Smooth muscle cell (in vitro differentiated cells): ENCODE results near the gene HAND1. TPM values are rescaled to one million over a fixed set of nuclear protein-coding genes. Genes with fewer than 3 reads are reported as not detected.

Source experiments
- DNase-seq: peaks from one replicate; lab custom pipeline; 2025; ENCODE audit not compliant: unreplicated experiment; lab: John Stamatoyannopoulos, UW
- H2AFZ ChIP-seq: fragments of 200-600 bp; sonication (generic); 2 replicates; pipeline ENCODE4 v1.6.0; 2016; ENCODE audit warnings: antibody characterized with exemption, low read depth, mild to moderate bottlenecking
- H3F3A ChIP-seq: fragments of 200-600 bp; sonication (generic); 2 replicates; pipeline ENCODE4 v1.6.0; 2017; ENCODE audit warnings: antibody characterized with exemption, low read depth
- H3K27ac ChIP-seq: fragments of 200-600 bp; sonication (generic); 2 replicates; pipeline ENCODE4 v1.5.1; 2016; ENCODE audit warnings: low read depth, mild to moderate bottlenecking
- H3K27me3 ChIP-seq: fragments of 200-600 bp; sonication (generic); 2 replicates; pipeline ENCODE4 v1.6.1; 2016; ENCODE audit warnings: low read depth, mild to moderate bottlenecking
- H3K36me3 ChIP-seq: fragments of 200-600 bp; sonication (generic); 2 replicates; pipeline ENCODE4 v1.5.1; 2016; ENCODE audit warnings: low read depth
- H3K4me1 ChIP-seq: fragments of 200-600 bp; sonication (generic); 2 replicates; pipeline ENCODE4 v1.5.1; 2016; ENCODE audit warnings: low read depth
- H3K4me2 ChIP-seq: fragments of 200-600 bp; sonication (generic); 2 replicates; pipeline ENCODE4 v1.6.0; 2016; ENCODE audit warnings: mild to moderate bottlenecking
- H3K4me3 ChIP-seq: fragments of 200-600 bp; sonication (generic); 2 replicates; pipeline ENCODE4 v1.5.1; 2016; ENCODE audit warnings: mild to moderate bottlenecking
- H3K79me2 ChIP-seq: fragments of 200-600 bp; sonication (generic); 2 replicates; pipeline ENCODE4 v1.6.0; 2016; ENCODE audit warnings: low read depth, mild to moderate bottlenecking
- H3K9ac ChIP-seq: fragments of 200-600 bp; sonication (generic); 2 replicates; pipeline ENCODE4 v1.6.0; 2016; ENCODE audit warnings: low read depth
- H3K9me3 ChIP-seq: fragments of 200-600 bp; sonication (generic); replicated peaks from 2 replicates; pipeline ENCODE4 v1.5.1; 2016; ENCODE audit warnings: low read depth
- H4K20me1 ChIP-seq: fragments of 200-600 bp; sonication (generic); 2 replicates; pipeline ENCODE4 v1.6.0; 2016; ENCODE audit warnings: low read depth
- CTCF ChIP-seq: fragments of 200-600 bp; sonication (generic); IDR thresholded peaks from 2 replicates; pipeline ENCODE4 v1.5.1; 2017; ENCODE audit warnings: borderline replicate concordance, mild to moderate bottlenecking, antibody characterized with exemption; ENCODE audit not compliant: insufficient read depth, poor library complexity, severe bottlenecking
- WGBS: methylation state at CpG from one replicate; pipeline ENCODE4 v1.1.7; 2016; ENCODE audit warnings: low lambda C conversion rate; 5-methylcytosine and 5-hydroxymethylcytosine counted together
- polyA plus RNA-seq: library from polyadenylated mRNA; unstranded; fragments of >200 nt; fragmentation: Nextera tagmentation; extraction: Ambion mirVana; gene quantifications from 2 replicates; pipeline ENCODE4 v1.2.1, GENCODE V29; 2016
- total RNA-seq: library from RNA; depleted of rRNA; stranded (reverse); fragments of >200 nt; gene quantifications from 2 replicates; pipeline ENCODE4 v1.2.3, GENCODE V29; 2014

Gene HAND1
- total and polyA plus RNA-seq, 2 experiments from 2014 or later, result 18.2 to 36.3 TPM

- Histone ChIP-seq H3K27me3 (no peaks in the 10 kb centered on the region), H3K4me3 (no peak overlapping the region), H3K9ac (no peak overlapping the region), H3K79me2 (no peaks in the 10 kb centered on the region), H3K4me1 (no peaks in the 10 kb centered on the region), H3K4me2 (no peak overlapping the region), H3K27ac (no peak overlapping the region), H2AFZ (no peak overlapping the region), H3K9me3 (no peaks in the 10 kb centered on the region), H3F3A (peaks cover 5% of the 10 kb centered on the region), H4K20me1 (no peaks in the 10 kb centered on the region), H3K36me3 (no peaks in the 10 kb centered on the region)
- DNase-seq, result no peak
- WGBS, result 72% methylated on average over 5 of the region's 5 CpGs
- TF ChIP-seq CTCF, result no peak
These were observed 11.4 kb downstream of the HAND1 start for GRCh38 chr5:154466671-154467070.

DNA sequence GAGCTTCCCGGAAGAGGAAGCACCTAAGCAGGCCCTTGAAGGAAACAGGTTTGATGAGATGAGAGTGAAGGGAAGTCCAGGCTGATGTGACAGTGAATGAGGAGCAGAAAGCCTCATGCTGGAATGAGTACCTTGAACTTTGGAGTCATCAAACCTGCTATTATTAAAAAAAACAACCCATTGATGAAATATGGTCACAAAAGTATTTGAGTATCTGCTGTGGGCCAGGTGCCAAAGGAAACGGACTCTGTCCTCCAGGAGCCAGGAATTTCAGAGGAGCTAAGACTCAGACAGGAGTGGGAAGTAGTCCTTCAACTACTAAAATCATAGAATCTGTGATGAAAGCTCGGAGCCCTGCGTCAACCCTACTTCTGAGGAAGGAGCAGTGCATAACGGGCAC, 11.9 kb downstream of the HAND1 start:
- Histone ChIP-seq H4K20me1 (no peaks in the 10 kb centered on the region), H3K9ac (no peak overlapping the region), H3K4me2 (no peak overlapping the region), H3K4me3 (no peak overlapping the region), H3K27ac (no peak overlapping the region), H2AFZ (no peak overlapping the region), H3K79me2 (no peaks in the 10 kb centered on the region), H3K36me3 (no peaks in the 10 kb centered on the region), H3K4me1 (no peaks in the 10 kb centered on the region), H3K27me3 (no peaks in the 10 kb centered on the region), H3K9me3 (no peaks in the 10 kb centered on the region), H3F3A (peaks cover 5% of the 10 kb centered on the region)
- no peak for DNase-seq
- TF ChIP-seq CTCF, result no peak
- 82% methylated on average over 5 of the region's 5 CpGs for WGBS

DNA sequence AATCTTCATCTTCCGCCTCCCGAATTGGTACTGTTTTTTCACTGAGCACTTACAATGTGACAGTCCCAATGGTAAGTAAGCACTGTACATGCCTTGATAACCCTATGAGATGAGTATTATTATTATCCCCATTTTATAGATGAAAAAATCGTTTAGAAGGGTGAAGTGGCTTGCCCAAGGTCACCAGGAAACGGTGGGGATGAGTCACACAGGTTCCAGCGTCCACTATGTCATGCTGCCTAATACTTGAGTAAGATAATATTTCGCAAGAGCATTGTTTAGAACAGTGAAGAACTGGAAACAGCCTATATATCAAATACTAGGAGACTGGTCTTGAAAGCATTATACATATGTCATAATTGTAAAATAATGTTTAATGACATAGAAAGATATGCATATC, 12.9 kb downstream of the HAND1 start:
- WGBS, result 53% methylated on average over 6 of the region's 6 CpGs
- no peak for DNase-seq
- H3K4me1 ChIP-seq, result no peaks in the 10 kb centered on the region

More for the DNA sequence above, 12.9 kb downstream of the HAND1 start:
- H3K9me3 ChIP-seq, result no peaks in the 10 kb centered on the region
- no peak overlapping the region for H3K4me2 ChIP-seq
- no peak overlapping the region for H3K27ac ChIP-seq
- no peak overlapping the region for H2AFZ ChIP-seq
- no peaks in the 10 kb centered on the region for H3K79me2 ChIP-seq
- peaks cover 4% of the 10 kb centered on the region for H3F3A ChIP-seq
- no peaks in the 10 kb centered on the region for H3K36me3 ChIP-seq
- H3K27me3 ChIP-seq, result no peaks in the 10 kb centered on the region
- H4K20me1 ChIP-seq, result no peaks in the 10 kb centered on the region
- no peak overlapping the region for H3K4me3 ChIP-seq
- H3K9ac ChIP-seq, result no peak overlapping the region
- TF ChIP-seq CTCF, result no peak
